OCI-LY7 (cell line): ENCODE results near the gene CD44. TPM values are rescaled to one million over a fixed set of nuclear protein-coding genes. Genes with fewer than 3 reads are reported as not detected.

ENCODE experiments used
- BruUV-seq: library from RNA; stranded (reverse); fragments of 400-500 nt; replicated peaks from 2 replicates; lab custom pipeline; 2021; lab: Mats Ljungman, UMichigan
- CTCF ChIA-PET: fragments of 300-600 bp; sonication (Branson Sonifier 250); formaldehyde crosslinking; loops from one replicate; lab custom pipeline; 2022; ENCODE audit warnings: antibody characterized with exemption; ENCODE audit not compliant: unreplicated experiment; lab: Charles Lee
- POLR2A ChIA-PET: fragments of 300-600 bp; sonication (Branson Sonifier 250); formaldehyde crosslinking; loops from one replicate; lab custom pipeline; 2022; ENCODE audit warnings: antibody characterized with exemption; lab: Charles Lee
- DNase-seq: peaks from one replicate; pipeline ENCODE4 v3.0.0-alpha.2; 2015; ENCODE audit warnings: low spot score
- H2AFZ ChIP-seq: fragments of 200-600 bp; sonication (generic), shearing (Covaris generic); 2 replicates; pipeline ENCODE4 v1.6.1; 2014; ENCODE audit warnings: mild to moderate bottlenecking, antibody characterized with exemption, low read length, moderate library complexity
- H3K27ac ChIP-seq: fragments of 200-600 bp; sonication (generic); 2 replicates; pipeline ENCODE4 v1.5.1; 2014; ENCODE audit warnings: mixed run types, low read depth, mild to moderate bottlenecking, moderate library complexity, low read length, inconsistent platforms; ENCODE audit not compliant: poor library complexity, severe bottlenecking
- H3K36me3 ChIP-seq: fragments of 200-600 bp; sonication (generic); 2 replicates; pipeline ENCODE4 v1.6.1; 2014; ENCODE audit warnings: mild to moderate bottlenecking, antibody characterized with exemption, low read length, moderate library complexity, mixed read lengths; ENCODE audit not compliant: insufficient read depth
- H3K4me1 ChIP-seq: fragments of 200-600 bp; sonication (generic); 2 replicates; pipeline ENCODE4 v1.5.1; 2014; ENCODE audit warnings: mild to moderate bottlenecking, low read length; ENCODE audit not compliant: insufficient read depth, poor library complexity, severe bottlenecking
- H3K4me2 ChIP-seq: fragments of 200-600 bp; sonication (generic); 2 replicates; pipeline ENCODE4 v1.6.1; 2014; ENCODE audit warnings: mild to moderate bottlenecking, low read length
- H3K4me3 ChIP-seq: fragments of 200-600 bp; sonication (generic); 2 replicates; pipeline ENCODE4 v1.5.1; 2014; ENCODE audit warnings: mild to moderate bottlenecking, low read depth, low read length; ENCODE audit not compliant: poor library complexity, severe bottlenecking
- H3K79me2 ChIP-seq: fragments of 200-600 bp; sonication (generic); 2 replicates; pipeline ENCODE4 v1.6.1; 2016; ENCODE audit warnings: low read depth, mild to moderate bottlenecking, low read length, moderate library complexity, mixed read lengths; ENCODE audit not compliant: insufficient read depth
- H3K9me2 ChIP-seq: fragments of 200-600 bp; sonication (generic); 2 replicates; pipeline ENCODE4 v1.6.1; 2016; ENCODE audit warnings: mild to moderate bottlenecking, low read length, mixed read lengths; ENCODE audit not compliant: insufficient read depth
- H3K9me3 ChIP-seq: fragments of 200-600 bp; sonication (generic); 2 replicates; pipeline ENCODE4 v1.6.1; 2014; ENCODE audit warnings: mild to moderate bottlenecking, mixed run types, low read length, mixed read lengths
- H4K20me1 ChIP-seq: fragments of 200-600 bp; sonication (generic); 2 replicates; pipeline ENCODE4 v1.6.1; 2014; ENCODE audit warnings: mild to moderate bottlenecking, antibody characterized with exemption, low read length, moderate library complexity, mixed read lengths; ENCODE audit not compliant: insufficient read depth
- EZH2phosphoT487 ChIP-seq: fragments of 200-600 bp; sonication (generic); IDR thresholded peaks from 2 replicates; pipeline ENCODE4 v1.6.1; 2018; ENCODE audit warnings: low read depth, borderline replicate concordance, mild to moderate bottlenecking, mixed run types, antibody characterized with exemption, low read length, moderate library complexity, mixed read lengths
- intact Hi-C: fragments of 100-400 bp; cut with micrococcal nuclease; formaldehyde crosslinking; loops from one replicate; pipeline ENCODE4 v1.10.0; 2022; ENCODE audit not compliant: unreplicated experiment
- total RNA-seq, 2 experiments: library from RNA; depleted of rRNA in 1 of 2; stranded (reverse); fragments of >200 nt in 1 of 2; shearing (Covaris generic) in 1 of 2; gene quantifications; 2 replicates each; pipeline ENCODE4 v1.2.3, GENCODE V29; 2014 to 2022
- TF ChIP-seq, protein P1 (sequence below): fragments of 200-600 bp; sonication (generic); conservative IDR thresholded peaks from 2 replicates; pipeline ENCODE4 v1.5.1; 2014; ENCODE audit warnings: mild to moderate bottlenecking, antibody characterized with exemption, low read length, moderate library complexity, mixed read lengths

The CD44 gene
- total RNA-seq, 2 experiments from 2014 or later = 0.55 TPM; not detected in 1

- no peaks in the 10 kb centered on the region for H3K36me3 ChIP-seq
- intact Hi-C loops = no loop called here
- H3K9me2 ChIP-seq = no peaks in the 10 kb centered on the region
- TF ChIP-seq EZH2phosphoT487 = no peak
- TF ChIP-seq, protein P1, sequence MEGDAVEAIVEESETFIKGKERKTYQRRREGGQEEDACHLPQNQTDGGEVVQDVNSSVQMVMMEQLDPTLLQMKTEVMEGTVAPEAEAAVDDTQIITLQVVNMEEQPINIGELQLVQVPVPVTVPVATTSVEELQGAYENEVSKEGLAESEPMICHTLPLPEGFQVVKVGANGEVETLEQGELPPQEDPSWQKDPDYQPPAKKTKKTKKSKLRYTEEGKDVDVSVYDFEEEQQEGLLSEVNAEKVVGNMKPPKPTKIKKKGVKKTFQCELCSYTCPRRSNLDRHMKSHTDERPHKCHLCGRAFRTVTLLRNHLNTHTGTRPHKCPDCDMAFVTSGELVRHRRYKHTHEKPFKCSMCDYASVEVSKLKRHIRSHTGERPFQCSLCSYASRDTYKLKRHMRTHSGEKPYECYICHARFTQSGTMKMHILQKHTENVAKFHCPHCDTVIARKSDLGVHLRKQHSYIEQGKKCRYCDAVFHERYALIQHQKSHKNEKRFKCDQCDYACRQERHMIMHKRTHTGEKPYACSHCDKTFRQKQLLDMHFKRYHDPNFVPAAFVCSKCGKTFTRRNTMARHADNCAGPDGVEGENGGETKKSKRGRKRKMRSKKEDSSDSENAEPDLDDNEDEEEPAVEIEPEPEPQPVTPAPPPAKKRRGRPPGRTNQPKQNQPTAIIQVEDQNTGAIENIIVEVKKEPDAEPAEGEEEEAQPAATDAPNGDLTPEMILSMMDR = no peak
- no peaks in the 10 kb centered on the region for H4K20me1 ChIP-seq
- H3K27ac ChIP-seq = no peak overlapping the region
- H3K4me3 ChIP-seq = no peak overlapping the region
- no peaks in the 10 kb centered on the region for H3K4me1 ChIP-seq
- ChIA-PET POLR2A (no interaction called here), CTCF (no interaction called here)
- no peak for DNase-seq
- H3K79me2 ChIP-seq = no peaks in the 10 kb centered on the region
- BruUV-seq = no TSS peak
- H3K4me2 ChIP-seq = no peak overlapping the region
- no peak overlapping the region for H2AFZ ChIP-seq
- no peaks in the 10 kb centered on the region for H3K9me3 ChIP-seq
Observed at GRCh38 chr11:35214792-35215193, 75.8 kb downstream of the CD44 start.

DNA sequence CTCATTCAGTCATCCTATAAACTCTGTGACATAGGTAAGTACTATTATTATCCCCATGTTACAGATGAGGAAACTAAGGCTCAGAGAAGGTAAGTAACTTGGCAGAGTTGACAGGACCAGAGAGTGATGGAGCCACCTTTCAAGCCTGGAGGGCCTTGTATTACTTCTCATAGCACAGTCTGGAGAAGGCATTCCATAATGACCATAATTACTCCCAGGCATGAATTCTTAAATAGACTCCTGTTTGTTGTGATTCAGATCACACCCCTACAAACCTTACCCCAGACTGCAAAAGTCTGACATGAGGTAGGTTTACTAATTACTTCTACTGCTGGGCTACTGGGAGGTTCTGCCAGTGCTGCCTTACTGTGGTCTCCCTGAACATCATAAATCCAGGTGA, 77.0 kb downstream of the CD44 start:
- Histone ChIP-seq H3K9me2 (no peaks in the 10 kb centered on the region), H3K27ac (no peak overlapping the region), H3K4me3 (no peak overlapping the region), H3K4me2 (no peak overlapping the region), H2AFZ (no peak overlapping the region), H3K36me3 (no peaks in the 10 kb centered on the region), H3K4me1 (no peaks in the 10 kb centered on the region), H4K20me1 (no peaks in the 10 kb centered on the region), H3K9me3 (no peaks in the 10 kb centered on the region), H3K79me2 (no peaks in the 10 kb centered on the region)
- TF ChIP-seq EZH2phosphoT487 = no peak
- TF ChIP-seq, protein P1 = no peak
- CTCF ChIA-PET = no interaction called here
- no peak for DNase-seq
- POLR2A ChIA-PET = interaction anchor here (0.7 kb wide), 1 partner anchor 49 kb away, joined by 3 read pairs; no protein-coding TSS in a partner anchor
- no TSS peak for BruUV-seq
- intact Hi-C loops = no loop called here

DNA sequence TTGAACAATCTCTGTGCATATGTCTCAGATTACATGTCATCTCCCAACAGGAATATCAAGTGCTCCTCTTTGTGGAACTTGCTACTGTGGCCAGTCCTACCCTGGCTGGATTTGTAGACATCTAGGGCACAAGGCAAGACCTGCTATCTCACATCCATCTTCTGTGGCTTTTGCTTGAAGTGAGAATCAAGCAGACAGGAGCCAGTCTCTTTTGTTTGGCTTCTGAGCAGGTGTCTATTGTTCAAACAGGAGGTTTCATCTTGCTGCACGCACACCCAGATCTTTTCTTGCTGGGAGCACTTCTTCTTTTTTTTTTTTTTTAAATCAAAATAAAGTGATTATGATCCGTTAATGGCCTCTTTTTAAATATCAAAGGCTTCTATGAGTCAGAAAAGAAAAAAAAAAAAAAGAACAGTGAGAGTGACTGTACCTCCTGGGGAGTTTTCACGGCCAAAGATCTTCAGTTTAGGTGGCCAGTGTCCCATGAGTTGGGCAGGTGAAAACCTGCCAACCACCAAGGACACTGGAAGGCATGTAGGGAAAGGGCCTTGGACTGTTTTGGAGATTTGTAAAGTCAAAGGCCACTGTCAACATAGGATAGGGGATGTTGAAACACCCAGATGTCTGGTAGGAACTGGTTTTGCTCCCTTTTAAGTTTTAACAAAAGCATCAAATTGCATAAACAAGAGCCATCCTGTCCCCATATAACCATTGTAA, 78.1 kb downstream of the CD44 start:
- intact Hi-C loops = no loop called here
- no peak for TF ChIP-seq EZH2phosphoT487
- TF ChIP-seq, protein P1 = no peak
- Histone ChIP-seq H3K79me2 (no peaks in the 10 kb centered on the region), H3K9me3 (no peaks in the 10 kb centered on the region), H4K20me1 (no peaks in the 10 kb centered on the region), H2AFZ (no peak overlapping the region), H3K4me2 (no peak overlapping the region), H3K9me2 (no peaks in the 10 kb centered on the region), H3K4me1 (no peaks in the 10 kb centered on the region), H3K36me3 (no peaks in the 10 kb centered on the region), H3K4me3 (no peak overlapping the region), H3K27ac (no peak overlapping the region)
- DNase-seq = peak; percentile 37
- CTCF ChIA-PET = no interaction called here
- POLR2A ChIA-PET = interaction anchor here (1.4 kb wide), 1 partner anchor 34 kb away, joined by 4 read pairs; no protein-coding TSS in a partner anchor
- BruUV-seq = no TSS peak
